Thoracic aorta (tissue), 2 donors: ENCODE results near the gene PHC2. TPM values are rescaled to one million over a fixed set of nuclear protein-coding genes. Genes with fewer than 3 reads are reported as not detected.

Experiments used
- ATAC-seq: fragments of 150-250 bp; one replicate; pipeline ENCODE4 v1.8.0; 2017; ENCODE audit warnings: low read depth; ENCODE audit not compliant: insufficient number of reproducible peaks, low FRiP score
- DNase-seq: peaks from one replicate; pipeline ENCODE4 v3.0.0-alpha.2; 2020; ENCODE audit warnings: low spot score
- H3K27ac ChIP-seq, 2 donors: fragments of 200-600 bp; sonication (generic); 1 replicate in 1 of 2; 2 replicates in 1 of 2; pipeline ENCODE4 v1.5.1; 2016; ENCODE audit warnings: mild to moderate bottlenecking in 2 of 2, moderate library complexity in 2 of 2
- H3K27me3 ChIP-seq: fragments of 200-600 bp; sonication (generic); replicated peaks from 2 replicates; pipeline ENCODE4 v1.6.0; 2016; ENCODE audit warnings: mild to moderate bottlenecking; ENCODE audit not compliant: insufficient read depth
- H3K36me3 ChIP-seq: fragments of 200-600 bp; sonication (generic); one replicate; pipeline ENCODE4 v1.5.1; 2016
- H3K4me1 ChIP-seq, 2 donors: fragments of 200-600 bp; sonication (generic); 1 replicate in 1 of 2; 2 replicates in 1 of 2; pipeline versions ENCODE4 v1.5.1 to v1.6.0; 2016; ENCODE audit warnings: low read depth in 2 of 2, mild to moderate bottlenecking in 1 of 2; ENCODE audit not compliant: control insufficient read depth in 1 of 2
- H3K4me3 ChIP-seq: fragments of 200-600 bp; sonication (generic); 2 replicates; pipeline ENCODE4 v1.5.1; 2016; ENCODE audit warnings: mild to moderate bottlenecking
- H3K9me3 ChIP-seq: fragments of 200-600 bp; sonication (generic); 2 replicates; pipeline ENCODE4 v1.5.1; 2016
- CTCF ChIP-seq: fragments of 200-600 bp; sonication (generic); IDR thresholded peaks from one replicate; pipeline ENCODE4 v1.5.1; 2019; ENCODE audit warnings: antibody characterized with exemption
- total RNA-seq, 2 donors: library from RNA; depleted of rRNA; stranded (reverse); fragments of >200 nt; gene quantifications; one replicate each; pipeline versions ENCODE4 v1.1.0 to v1.2.3, GENCODE V29; 2016

PHC2 gene
- total RNA-seq, 2 donors from 2014 or later: 174 to 238 TPM

- Histone ChIP-seq H3K4me3 (no peak overlapping the region), H3K9me3 (no peaks in the 10 kb centered on the region), H3K4me1 (peaks cover 56 to 64% of the 10 kb centered on the region in 2 donors), H3K27ac (no peak overlapping the region), H3K27me3 (no peaks in the 10 kb centered on the region), H3K36me3 (peaks cover 77% of the 10 kb centered on the region)
- no peak for ATAC-seq
- TF ChIP-seq CTCF: no peak
- no peak for DNase-seq
These were observed 100.0 kb downstream of the PHC2 start for GRCh38 chr1:33330906-33331305.

GRCh38 chr1:33330361-33330890, 100.5 kb downstream of the PHC2 start:
- ATAC-seq (no peak), DNase-seq (no peak)
- H3K27me3 ChIP-seq: no peaks in the 10 kb centered on the region
- no peak overlapping the region for H3K4me3 ChIP-seq
- no peaks in the 10 kb centered on the region for H3K9me3 ChIP-seq
- peaks cover 81% of the 10 kb centered on the region for H3K36me3 ChIP-seq
- no peak overlapping the region for H3K27ac ChIP-seq
- no peak for TF ChIP-seq CTCF
- H3K4me1 ChIP-seq: peaks cover 51 to 59% of the 10 kb centered on the region in 2 donors

- no peak for ATAC-seq
- no peak for TF ChIP-seq CTCF
- H3K4me3 ChIP-seq: no peak overlapping the region
- DNase-seq: no peak
- H3K9me3 ChIP-seq: no peaks in the 10 kb centered on the region
- H3K4me1 ChIP-seq: peaks cover 44 to 52% of the 10 kb centered on the region in 2 donors
- no peak overlapping the region for H3K27ac ChIP-seq
- peaks cover 88% of the 10 kb centered on the region for H3K36me3 ChIP-seq
- H3K27me3 ChIP-seq: no peaks in the 10 kb centered on the region
These were observed 101.1 kb downstream of the PHC2 start for GRCh38 chr1:33329600-33330305.

- DNase-seq (no peak), ATAC-seq (no peak)
- H3K4me3 ChIP-seq: no peak overlapping the region
- no peak for TF ChIP-seq CTCF
- H3K9me3 ChIP-seq: no peaks in the 10 kb centered on the region
- H3K36me3 ChIP-seq: peaks cover 97% of the 10 kb centered on the region
- no peaks in the 10 kb centered on the region for H3K27me3 ChIP-seq
- peaks cover 35 to 43% of the 10 kb centered on the region in 2 donors for H3K4me1 ChIP-seq
- H3K27ac ChIP-seq: peak overlapping the region in 1 of 2 donors; percentile 12
These were observed 102.1 kb downstream of the PHC2 start for GRCh38 chr1:33328817-33329216.

GRCh38 chr1:33327587-33328325, 103.1 kb downstream of the PHC2 start:
- H3K27ac ChIP-seq: peak overlapping the region in 1 of 2 donors; percentile 48
- peaks cover 99% of the 10 kb centered on the region for H3K36me3 ChIP-seq
- no peak for ATAC-seq

More at GRCh38 chr1:33327587-33328325, 103.1 kb downstream of the PHC2 start:
- TF ChIP-seq CTCF: no peak
- Histone ChIP-seq H3K4me3 (no peak overlapping the region), H3K27me3 (no peaks in the 10 kb centered on the region), H3K9me3 (no peaks in the 10 kb centered on the region), H3K4me1 (peaks cover 25 to 32% of the 10 kb centered on the region in 2 donors)
- DNase-seq: no peak
